GM18511 (cell line): ENCODE data around the gene PPFIBP1.
"Not testable (repeated sequence)": the region's sequence is repeated elsewhere in the genome, so short reads cannot be mapped to it uniquely, and the experiment has no call there.

Source experiments
- ATAC-seq: cut with Tn5 transposase; IDR thresholded peaks from one replicate; pipeline ENCODE4 v1.9.1; 2021; ENCODE audit warnings: mild to moderate bottlenecking, moderate library complexity; ENCODE audit not compliant: unreplicated experiment

The PPFIBP1 gene

DNA sequence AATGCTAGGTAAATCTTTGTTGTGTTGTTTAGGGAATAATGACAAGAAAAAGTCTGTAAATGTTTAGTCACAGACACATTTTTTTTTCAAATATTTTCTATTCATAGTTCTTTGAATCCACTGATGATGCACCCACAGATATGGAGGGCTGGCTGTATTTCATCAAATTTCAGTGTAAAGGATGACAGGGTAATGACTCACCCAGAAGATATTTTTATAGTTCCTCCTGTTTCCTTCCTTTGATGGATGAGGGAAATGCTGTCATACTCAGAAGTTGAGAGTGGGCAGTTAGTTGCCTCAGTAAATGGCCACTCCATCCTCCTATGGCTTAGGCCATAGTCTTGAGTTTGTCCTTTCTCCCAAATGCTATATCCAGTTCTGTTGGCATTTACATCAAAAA, 95.3 kb downstream of the PPFIBP1 start:
- ATAC-seq = no peak

DNA sequence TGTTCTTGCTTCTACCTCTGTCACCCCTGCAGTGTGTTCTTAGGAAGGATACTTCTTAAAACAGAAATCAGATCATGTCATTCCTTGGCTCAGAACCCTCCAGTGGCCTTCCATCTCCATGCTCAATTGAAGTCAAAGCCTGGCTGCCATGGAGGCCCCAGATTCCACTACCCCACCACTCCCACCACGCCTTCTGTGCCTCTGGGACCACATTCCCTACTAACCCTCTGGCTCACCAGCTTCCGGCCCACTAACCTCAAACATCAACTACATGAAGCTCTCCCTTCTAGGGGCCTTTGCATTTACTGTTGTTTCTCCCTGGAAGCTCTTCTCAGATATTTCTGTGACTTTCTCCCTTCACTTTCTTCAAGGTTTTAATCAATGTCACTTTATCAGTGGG, 96.1 kb downstream of the PPFIBP1 start:
- ATAC-seq = no peak

DNA sequence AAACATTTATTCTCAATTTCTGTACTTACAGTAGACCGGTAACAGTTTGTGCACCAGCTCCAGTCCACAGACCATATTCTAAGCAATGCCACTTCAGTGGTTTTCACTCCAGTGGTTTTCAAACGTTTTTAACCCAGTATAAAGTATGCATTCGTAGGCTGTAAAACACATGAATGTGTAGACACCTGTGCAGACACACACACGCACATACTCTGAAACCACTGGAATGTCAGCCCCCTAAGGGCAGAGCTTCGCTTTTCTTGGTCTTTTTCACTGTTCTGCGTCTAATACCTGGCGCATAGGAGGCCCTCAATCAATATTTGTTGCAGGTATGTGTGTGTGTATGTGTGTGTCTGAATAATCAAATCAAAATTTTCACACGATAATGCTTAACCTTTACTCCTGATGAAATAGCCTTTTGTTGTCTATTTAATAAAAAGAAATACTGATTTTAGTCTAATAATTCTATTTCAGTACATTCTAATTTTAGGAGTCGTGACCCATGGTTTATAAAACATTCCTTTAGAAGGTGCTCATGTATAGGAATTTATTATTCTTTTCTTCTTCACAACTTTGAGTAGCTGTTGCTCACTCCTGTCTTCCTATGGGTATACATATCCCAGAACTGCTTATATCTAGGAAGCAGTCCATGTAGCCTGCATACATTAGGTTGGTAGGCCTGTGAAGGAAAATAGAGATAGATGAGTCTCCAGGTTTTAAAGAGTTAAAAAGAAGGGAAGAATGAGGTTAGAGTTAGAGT, 98.6 kb downstream of the PPFIBP1 start:
- no peak for ATAC-seq

DNA sequence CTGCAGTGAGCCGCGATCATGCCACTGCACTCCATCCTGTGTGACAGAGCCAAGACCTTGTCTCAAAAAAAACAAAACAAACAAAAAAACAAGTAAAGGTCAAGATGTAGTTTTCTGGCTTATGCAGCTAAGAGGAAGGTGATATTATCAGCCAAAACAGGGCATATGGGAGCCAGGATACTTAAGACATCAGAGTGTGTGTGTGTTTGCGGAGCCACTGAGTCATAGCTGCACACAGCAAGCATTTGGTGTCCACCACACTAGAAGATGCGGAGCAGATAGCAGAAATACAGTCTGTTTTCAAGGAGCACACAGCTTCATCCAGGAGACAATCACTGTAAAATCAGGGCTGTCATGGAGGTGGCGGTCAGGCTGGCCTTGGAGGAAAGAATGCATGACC, 99.6 kb downstream of the PPFIBP1 start:
- ATAC-seq = no peak

DNA sequence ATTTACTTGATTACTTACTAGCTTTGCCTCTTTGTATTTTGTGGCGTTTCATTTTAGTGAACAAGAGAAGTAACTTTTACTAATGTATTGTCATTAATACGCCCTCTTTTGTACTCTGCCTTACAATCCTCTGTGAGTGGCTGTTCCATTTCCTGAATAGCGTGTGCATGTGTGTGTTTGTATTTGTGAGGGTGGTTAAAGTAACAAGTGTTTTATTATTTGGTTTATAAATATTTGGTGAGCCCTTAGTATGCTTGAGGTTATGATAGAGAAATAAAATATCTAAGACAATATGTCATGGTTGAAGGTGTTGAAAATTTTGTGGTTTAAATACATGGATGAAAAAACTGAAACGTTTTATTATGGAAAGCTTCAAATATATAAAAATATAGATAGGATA, 100.6 kb downstream of the PPFIBP1 start:
- no peak for ATAC-seq

DNA sequence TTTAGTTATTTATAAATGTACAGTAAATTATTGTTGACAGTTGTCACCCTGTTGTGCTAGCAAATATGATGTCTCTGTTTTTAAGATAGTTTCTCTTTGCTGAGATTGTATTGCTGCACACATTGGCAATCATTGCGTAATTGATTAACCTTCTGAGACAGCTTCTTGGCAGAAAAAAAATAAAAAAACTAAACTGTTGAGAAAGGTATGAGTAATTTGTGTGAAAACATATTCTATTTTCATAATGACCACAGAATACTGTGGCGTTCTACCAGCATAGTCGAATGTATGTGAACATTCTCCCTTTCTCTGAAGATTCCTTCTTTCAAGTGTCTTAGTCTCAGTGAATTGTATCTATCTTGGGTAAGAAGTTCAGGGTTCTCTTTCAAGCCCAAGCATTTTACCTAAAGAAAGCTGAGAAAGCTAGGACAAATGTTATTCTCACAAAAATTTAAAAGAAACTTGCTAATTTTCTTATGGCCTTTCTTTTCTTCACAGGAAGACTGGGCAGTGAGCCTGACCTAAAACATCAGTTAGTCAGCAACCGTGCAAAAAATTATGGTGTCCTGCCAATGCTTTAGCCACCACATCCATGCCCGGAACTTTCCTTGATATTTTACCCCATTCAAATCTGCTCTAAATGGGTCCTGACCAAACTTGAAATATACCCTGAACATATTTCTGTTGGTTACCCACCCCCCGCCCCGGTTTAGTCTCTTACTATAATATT, 103.3 kb downstream of the PPFIBP1 start:
- peak; percentile 87 for ATAC-seq

DNA sequence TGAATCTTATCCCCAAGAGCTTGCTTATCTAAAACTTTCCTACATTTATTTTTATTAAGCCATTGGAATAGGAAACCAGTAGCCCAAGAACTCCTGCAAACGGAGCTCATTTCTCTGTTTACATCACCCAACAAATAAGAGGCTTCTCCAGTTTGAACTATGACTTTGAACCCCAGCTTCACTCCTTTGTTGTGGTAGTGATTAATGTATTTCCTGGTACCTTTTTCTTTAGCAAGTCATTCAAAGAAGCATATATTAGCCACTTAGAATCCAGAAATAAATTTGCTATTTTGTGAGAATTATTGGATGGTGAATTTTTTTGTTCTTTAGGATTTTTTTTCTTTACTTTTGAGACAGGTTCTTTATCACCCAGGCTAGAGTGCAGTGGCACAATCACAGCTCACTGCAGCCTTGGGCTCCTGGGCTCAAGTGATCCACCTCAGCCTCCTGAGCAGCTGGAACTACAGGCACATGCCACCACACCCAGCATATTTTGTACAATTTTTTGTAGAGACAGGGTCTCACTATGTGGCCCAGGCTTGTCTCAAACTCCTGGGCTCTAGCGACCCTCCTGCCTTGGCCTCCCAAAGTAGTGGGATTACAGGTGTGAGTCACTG, 104.0 kb downstream of the PPFIBP1 start:
- ATAC-seq = not testable (repeated sequence)

DNA sequence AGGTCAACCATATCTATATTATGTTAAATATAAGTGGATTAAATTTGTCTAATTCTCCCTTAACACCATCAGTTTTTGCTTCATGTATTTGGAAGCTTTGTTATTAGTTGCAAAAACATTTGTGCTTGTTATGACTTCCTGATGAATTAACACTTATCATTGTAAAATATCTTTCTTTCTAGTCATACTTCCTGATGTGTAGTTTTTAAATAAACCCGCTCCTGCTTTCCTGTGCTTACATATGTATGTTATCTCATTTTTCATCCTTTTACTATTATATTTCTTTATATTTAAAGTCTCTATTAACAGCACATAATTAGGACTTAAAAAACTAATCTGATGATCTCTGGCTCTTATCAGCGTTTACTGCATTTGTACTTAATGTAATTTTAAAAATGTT, 106.2 kb downstream of the PPFIBP1 start:
- ATAC-seq = not testable (repeated sequence)

DNA sequence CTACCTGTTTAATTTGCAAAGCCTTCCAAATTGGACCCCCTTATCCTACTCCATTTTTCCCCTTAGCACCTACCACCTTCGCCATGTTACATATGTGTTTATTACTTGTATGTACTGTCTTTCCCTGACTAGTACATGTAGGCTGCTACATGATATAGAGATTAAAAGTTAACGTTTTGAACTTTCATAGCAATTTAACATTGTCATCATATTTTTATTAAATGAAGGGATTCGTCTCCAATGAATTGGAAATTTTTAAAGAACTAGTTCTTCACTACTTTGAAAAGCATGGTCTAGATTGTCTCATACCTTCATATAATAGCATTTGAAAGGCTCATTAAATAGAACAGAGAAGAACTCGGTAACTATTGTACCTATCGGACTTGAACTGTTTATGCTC, 107.4 kb downstream of the PPFIBP1 start:
- ATAC-seq = no peak

DNA sequence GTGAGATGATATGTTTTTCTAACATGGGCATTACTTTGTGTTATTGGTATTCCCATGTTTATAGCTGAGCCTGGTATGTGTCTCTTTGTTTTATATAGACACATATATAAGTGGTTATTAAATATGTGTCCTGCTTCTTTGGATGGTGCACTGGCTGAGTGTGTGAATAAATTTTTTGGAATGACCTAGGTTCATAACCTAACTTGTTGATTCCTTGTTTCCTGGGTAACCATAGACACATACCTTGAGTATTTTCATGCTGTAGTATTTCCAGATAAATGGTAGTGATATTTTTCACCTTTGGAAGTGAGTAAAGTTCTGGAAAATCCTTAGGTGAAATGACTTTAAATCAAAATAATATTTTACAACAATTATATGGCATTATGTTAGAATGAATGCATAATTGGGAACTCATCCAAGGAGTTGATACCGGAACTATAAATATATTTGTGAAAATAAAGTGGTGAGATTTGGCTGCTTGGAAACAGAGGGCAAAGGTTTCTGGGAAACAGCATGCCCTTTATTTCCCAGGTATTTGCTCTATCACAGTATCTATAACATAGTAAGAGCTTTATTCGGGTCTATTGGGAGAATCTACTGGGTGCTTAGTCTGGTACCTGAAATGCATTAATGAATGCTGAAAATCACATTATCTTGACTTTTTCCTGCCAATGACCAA, 107.9 kb downstream of the PPFIBP1 start:
- ATAC-seq = no peak

DNA sequence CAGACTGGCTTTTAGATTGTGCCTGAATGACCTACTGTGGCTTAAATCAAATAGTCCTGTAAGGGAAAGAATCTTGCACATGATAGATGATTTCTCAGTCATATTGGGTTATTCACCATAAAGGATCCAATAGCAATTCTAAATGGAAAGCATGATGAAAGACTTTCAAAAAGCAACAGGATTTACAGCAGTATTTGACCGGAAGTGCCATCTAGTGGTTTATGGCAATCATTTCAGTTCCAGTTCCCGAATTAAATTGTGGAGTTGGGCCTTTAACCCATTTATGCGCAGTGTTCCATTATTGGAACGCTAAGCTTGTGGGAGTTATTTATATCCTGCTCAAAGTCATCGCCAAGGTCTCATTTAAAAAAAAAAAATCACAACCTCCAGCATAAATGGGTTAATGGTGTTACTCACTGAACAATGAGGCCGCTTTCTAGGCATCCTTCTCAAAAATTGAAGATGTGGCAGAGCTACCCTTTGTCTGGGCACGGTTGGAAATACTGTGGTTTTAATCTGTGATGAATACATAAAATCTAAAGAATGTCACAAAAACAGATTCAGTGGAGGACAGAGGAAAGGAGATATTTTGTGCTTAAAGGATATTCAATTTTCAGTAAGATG, 111.5 kb downstream of the PPFIBP1 start:
- ATAC-seq = no peak

DNA sequence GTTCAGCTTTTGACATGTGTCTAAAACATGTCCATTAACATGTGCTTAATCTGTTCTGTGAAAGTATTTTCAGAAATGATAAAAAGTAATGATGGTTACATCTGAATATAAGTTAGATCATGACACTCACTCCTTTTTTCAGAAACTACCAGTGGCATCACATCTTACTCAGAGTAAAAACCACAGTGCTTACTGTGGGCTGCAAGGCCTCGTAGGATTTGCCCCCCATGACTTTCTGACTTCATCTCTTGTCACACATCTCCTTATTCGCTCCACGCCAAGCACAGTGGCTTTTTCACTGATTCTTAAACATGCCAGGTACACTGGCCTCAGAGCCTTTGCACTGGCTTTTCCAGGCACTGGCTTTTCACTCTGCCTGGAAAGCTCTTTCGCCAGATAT, 112.6 kb downstream of the PPFIBP1 start:
- ATAC-seq = not testable (repeated sequence)

DNA sequence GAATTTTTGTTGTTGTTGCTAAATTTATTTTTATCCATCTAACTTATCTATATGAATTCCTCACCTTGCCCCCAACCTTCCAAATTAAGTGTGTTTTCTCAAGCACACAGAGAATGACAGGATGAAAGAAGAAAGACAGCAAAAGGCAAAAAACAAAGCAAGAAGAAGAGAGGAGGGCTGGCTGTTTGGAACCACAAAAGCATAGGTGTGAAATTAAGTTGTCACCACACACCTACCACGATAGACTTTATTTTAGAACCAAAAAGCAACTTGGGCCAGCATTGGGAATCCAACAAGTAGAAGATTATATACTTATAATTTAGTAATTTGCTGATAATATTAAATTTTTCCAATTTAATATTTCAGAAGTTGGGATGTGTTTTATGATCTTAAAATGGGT, 113.5 kb downstream of the PPFIBP1 start:
- no peak for ATAC-seq

DNA sequence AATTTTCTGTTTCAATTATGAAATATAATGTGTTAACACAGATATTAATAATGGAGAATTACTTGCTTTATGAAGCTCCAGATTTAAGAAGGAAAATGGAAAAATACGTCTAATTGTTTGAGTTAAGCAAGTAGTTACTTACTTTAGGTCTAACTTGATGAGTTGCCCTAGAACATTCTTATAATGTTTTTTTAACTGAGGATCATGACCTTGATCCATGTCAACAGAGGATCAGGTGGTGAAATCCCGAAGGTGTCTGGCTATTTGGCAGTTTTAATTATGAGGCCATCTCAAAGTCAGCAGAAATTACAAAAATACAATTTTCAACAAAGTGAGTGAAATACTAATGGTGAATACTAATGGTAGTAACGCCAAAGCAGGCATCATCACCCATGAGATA, 115.3 kb downstream of the PPFIBP1 start:
- no peak for ATAC-seq

DNA sequence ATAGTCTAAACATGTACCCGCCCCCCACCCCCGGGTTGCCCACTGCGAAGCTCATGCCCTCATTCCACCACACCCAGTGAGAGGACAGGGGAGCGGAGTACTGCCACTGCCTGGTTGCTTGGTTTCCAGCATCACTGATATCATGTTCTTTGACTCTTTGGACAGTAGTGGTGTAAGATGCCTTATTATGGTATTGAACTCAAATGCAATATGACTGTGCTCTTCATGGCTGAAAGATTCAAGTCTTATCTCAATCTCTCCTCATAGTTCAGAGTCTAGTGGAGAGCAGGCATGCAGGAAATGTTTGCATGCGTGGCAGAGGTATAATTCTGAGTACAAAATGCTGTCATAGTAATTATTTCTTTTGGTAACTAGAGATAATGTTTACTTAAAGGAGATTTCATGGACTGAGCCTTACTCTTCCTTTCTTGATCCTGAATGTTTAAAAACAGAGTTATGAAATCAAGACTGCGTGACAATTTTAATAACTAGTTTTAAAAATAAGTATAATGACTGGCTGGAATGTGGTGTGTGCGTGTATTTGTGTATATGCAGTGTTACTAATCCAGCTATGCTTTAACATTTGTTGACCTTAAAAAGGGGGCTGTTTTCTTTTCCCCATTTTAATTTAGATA, 116.7 kb downstream of the PPFIBP1 start:
- not testable (repeated sequence) for ATAC-seq

DNA sequence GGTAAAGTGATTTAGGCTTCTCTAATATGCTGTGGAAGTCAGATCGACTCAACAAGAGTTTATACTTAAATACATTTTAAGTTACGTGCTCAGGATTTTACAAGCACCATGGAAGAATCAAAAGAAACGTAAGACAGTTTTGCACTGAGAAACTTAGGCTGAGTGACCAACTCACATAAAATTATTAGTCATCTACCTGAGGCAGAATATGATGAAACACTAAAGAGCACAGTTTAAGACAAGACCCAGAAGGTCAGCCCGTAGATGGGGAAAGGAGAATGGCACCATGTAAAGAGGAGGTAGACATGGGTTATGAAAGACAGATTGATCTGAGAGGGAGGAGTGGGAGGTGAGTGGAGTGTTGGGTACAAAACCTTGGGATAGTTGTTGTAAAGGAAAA, 118.4 kb downstream of the PPFIBP1 start:
- not testable (repeated sequence) for ATAC-seq

DNA sequence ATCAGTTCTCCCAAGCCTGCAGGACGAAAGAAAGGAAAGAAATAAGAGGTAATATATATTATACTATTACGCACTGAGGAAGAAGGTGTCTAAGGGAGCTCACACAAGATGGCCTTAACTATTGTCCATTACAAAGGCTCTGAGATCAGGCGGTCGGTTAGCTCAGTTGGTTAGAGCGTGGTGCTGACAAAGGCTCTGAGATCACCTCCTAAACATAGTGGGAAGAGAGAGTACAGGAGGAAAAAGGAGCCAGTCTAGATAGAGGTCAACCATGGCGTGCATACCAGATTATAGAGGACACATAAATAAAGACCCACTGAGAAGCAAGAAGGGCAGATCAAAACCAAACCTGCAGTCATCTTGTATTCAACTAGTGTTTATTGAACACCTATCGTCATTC, 118.9 kb downstream of the PPFIBP1 start:
- not testable (repeated sequence) for ATAC-seq

DNA sequence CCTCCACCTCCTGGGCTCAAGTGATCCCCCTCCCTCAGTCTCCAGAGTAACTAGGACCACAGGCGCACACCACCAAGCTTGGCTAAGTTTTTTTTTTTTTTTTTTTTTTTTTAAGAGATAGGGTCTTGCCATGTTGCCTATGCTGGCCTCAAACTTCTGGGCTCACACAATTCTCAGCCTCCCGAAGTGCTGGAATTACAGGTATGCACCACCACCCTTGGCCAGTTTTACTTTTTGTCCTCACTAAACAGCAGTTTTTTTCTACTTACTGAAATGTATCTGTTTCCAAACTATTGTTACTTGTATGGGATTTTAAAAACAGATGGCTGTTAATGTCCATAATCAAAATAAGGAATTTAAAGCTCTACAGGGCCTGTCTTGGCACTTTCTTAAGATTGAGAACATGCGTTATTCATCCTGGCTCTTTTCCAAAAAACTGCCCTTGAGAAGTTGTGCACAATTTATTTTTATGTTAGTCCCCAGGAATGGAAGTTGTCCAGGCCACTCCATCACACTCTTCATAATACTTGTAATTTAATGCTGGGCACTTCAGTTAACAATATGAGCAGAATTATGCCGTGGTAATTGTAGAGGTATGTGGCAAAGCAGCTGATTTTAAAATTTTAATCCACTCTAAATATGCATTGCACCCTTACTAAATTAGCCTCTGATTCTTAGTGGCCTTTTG, 120.3 kb downstream of the PPFIBP1 start:
- no peak for ATAC-seq

DNA sequence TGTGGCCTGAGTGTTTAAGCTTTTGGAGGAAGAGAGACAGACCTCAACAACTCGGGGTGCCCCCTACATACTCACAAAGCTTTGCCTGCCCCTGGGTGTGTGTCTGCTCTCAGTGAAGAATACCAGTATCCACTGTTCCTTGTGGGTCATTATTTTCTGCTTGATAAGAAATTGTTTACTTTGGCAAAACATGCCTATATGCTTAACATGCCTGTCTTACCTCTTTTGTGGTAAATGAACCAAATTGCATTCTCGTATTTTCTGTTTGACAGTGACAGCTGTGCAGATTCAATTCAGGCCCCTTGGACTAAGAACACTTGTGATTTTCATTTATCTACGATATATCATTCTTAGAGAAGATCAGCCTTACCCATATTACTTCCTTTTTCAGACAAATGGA, 121.7 kb downstream of the PPFIBP1 start:
- no peak for ATAC-seq

DNA sequence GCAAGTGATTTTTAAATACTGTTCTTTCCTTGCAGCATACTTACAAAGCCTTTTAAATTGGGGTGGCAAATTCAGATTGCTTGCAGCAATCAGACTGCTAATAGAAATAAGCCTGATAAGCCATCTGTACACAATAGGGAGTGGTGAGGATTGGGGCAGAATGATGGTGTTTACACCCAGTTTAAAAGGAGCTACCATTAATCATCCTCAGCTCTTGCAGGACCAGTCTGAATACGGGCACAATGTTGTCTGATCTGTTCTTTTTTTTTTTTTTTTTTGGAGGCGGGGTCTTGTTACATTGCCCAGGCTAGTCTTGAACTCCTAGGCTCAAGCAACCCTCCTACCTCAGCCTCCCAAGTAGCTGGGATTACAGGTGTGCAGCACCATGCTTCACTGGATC, 122.1 kb downstream of the PPFIBP1 start:
- no peak for ATAC-seq
